Immature natural killer cell (primary cell): ENCODE measurements around the gene LRRC14B. TPM values are rescaled to one million over a fixed set of nuclear protein-coding genes. Genes with fewer than 3 reads are reported as not detected.

Source experiments
- DNase-seq, 3 donors: peaks; one replicate each; pipeline ENCODE4 v3.0.0; 2022; ENCODE audit warnings: mixed read lengths in 1 of 3
- H3K27ac Mint-ChIP-seq, 6 donors: one replicate each; pipeline ENCODE4 v1.8.0; 2020; ENCODE audit warnings: mixed read lengths in 6 of 6, mild to moderate bottlenecking in 5 of 6, inconsistent platforms in 4 of 6, moderate library complexity in 3 of 6
- H3K27me3 Mint-ChIP-seq, 3 donors: one replicate each; pipeline ENCODE4 v1.8.0; 2020 to 2021; ENCODE audit warnings: low read depth in 3 of 3, mild to moderate bottlenecking in 3 of 3, mixed read lengths in 3 of 3, moderate library complexity in 3 of 3, inconsistent platforms in 1 of 3
- H3K36me3 Mint-ChIP-seq, 3 donors: one replicate each; pipeline ENCODE4 v1.8.0; 2020; ENCODE audit warnings: mixed read lengths in 3 of 3, inconsistent platforms in 2 of 3, mild to moderate bottlenecking in 2 of 3
- H3K4me1 Mint-ChIP-seq, 2 donors: one replicate each; pipeline ENCODE4 v1.8.0; 2020; ENCODE audit warnings: inconsistent platforms in 2 of 2, mild to moderate bottlenecking in 2 of 2, mixed read lengths in 2 of 2, moderate library complexity in 1 of 2
- H3K4me3 Mint-ChIP-seq, 5 donors: one replicate each; pipeline ENCODE4 v1.8.0; 2020; ENCODE audit warnings: mild to moderate bottlenecking in 5 of 5, mixed read lengths in 5 of 5, inconsistent platforms in 3 of 5, moderate library complexity in 3 of 5
- H3K9me3 Mint-ChIP-seq, 6 donors: one replicate each; pipeline ENCODE4 v1.8.0; 2020; ENCODE audit warnings: mild to moderate bottlenecking in 6 of 6, mixed read lengths in 6 of 6, inconsistent platforms in 4 of 6, moderate library complexity in 3 of 6
- polyA plus RNA-seq, 3 donors: library from polyadenylated mRNA; unstranded; fragments of 300-500 nt; fragmentation: Illumina TruSeq; gene quantifications; one replicate each; pipeline ENCODE4 v1.2.3, GENCODE V29; 2021

The LRRC14B gene
- polyA plus RNA-seq, 3 donors from 2014 or later = not detected

GRCh38 chr5:187617-188451, 3.5 kb upstream of the LRRC14B start:
- H3K4me1 Mint-ChIP-seq = peaks cover 6 to 7% of the 10 kb centered on the region in 2 donors
- DNase-seq = no peak
- peaks cover 4 to 12% (median 7%) of the 10 kb centered on the region in 3 donors for H3K27me3 Mint-ChIP-seq
- no peaks in the 10 kb centered on the region for H3K36me3 Mint-ChIP-seq
- peak overlapping the region in 3 of 6 donors; percentile 34 to 82 (median 45) for H3K27ac Mint-ChIP-seq
- H3K9me3 Mint-ChIP-seq = no peaks in the 10 kb centered on the region
- peak overlapping the region in 3 of 5 donors; percentile 38 to 61 (median 59) for H3K4me3 Mint-ChIP-seq

- Mint-ChIP-seq H3K4me1 (peaks cover 6 to 7% of the 10 kb centered on the region in 2 donors), H3K9me3 (no peaks in the 10 kb centered on the region), H3K27ac (peak overlapping the region in 4 of 6 donors; percentile 34 to 82 (median 47)), H3K27me3 (peaks cover 4 to 12% (median 7%) of the 10 kb centered on the region in 3 donors), H3K4me3 (peak overlapping the region; percentile 24 to 61 (median 55)), H3K36me3 (no peaks in the 10 kb centered on the region)
- peak; percentile 80 to 83 (median 82) for DNase-seq
Measured at GRCh38 chr5:188488-189481, 2.5 kb upstream of the LRRC14B start.

- DNase-seq = no peak
- H3K4me1 Mint-ChIP-seq = peaks cover 6 to 7% of the 10 kb centered on the region in 2 donors
- H3K9me3 Mint-ChIP-seq = no peaks in the 10 kb centered on the region
Measured at GRCh38 chr5:189486-189885, 1.8 kb upstream of the LRRC14B start.

GRCh38 chr5:189976-190365, 1.3 kb upstream of the LRRC14B start:
- DNase-seq = no peak
- H3K9me3 Mint-ChIP-seq = no peaks in the 10 kb centered on the region
- no peaks in the 10 kb centered on the region for H3K36me3 Mint-ChIP-seq
- peaks cover 4 to 10% (median 7%) of the 10 kb centered on the region in 3 donors for H3K27me3 Mint-ChIP-seq
- peak overlapping the region in 1 of 6 donors; percentile 7 for H3K27ac Mint-ChIP-seq
- no peak overlapping the region for H3K4me3 Mint-ChIP-seq
- H3K4me1 Mint-ChIP-seq = peaks cover 6 to 7% of the 10 kb centered on the region in 2 donors

More at GRCh38 chr5:189486-189885, 1.8 kb upstream of the LRRC14B start:
- Mint-ChIP-seq H3K4me3 (no peak overlapping the region), H3K27me3 (peaks cover 4 to 12% (median 7%) of the 10 kb centered on the region in 3 donors), H3K36me3 (no peaks in the 10 kb centered on the region), H3K27ac (no peak overlapping the region)

- peak overlapping the region in 1 of 6 donors; percentile 7 for H3K27ac Mint-ChIP-seq
- peaks cover 6 to 7% of the 10 kb centered on the region in 2 donors for H3K4me1 Mint-ChIP-seq
- no peaks in the 10 kb centered on the region for H3K36me3 Mint-ChIP-seq
- DNase-seq = no peak
- H3K4me3 Mint-ChIP-seq = no peak overlapping the region
- peaks cover 3 to 11% (median 5%) of the 10 kb centered on the region in 3 donors for H3K27me3 Mint-ChIP-seq
- no peaks in the 10 kb centered on the region for H3K9me3 Mint-ChIP-seq
Measured at GRCh38 chr5:190366-191035, 794 bp upstream of the LRRC14B start.

GRCh38 chr5:191949-192690, 825 bp downstream of the LRRC14B start:
- Mint-ChIP-seq H3K36me3 (no peaks in the 10 kb centered on the region), H3K27me3 (peaks cover 3 to 11% (median 5%) of the 10 kb centered on the region in 3 donors), H3K4me1 (peaks cover 6 to 7% of the 10 kb centered on the region in 2 donors), H3K4me3 (no peak overlapping the region), H3K27ac (no peak overlapping the region), H3K9me3 (no peaks in the 10 kb centered on the region)
- no peak for DNase-seq

GRCh38 chr5:192691-192969, 1.3 kb downstream of the LRRC14B start:
- no peaks in the 10 kb centered on the region for H3K9me3 Mint-ChIP-seq
- H3K27me3 Mint-ChIP-seq = peaks cover 3 to 11% (median 5%) of the 10 kb centered on the region in 3 donors
- DNase-seq = no peak
- H3K36me3 Mint-ChIP-seq = no peaks in the 10 kb centered on the region
- peaks cover 6 to 7% of the 10 kb centered on the region in 2 donors for H3K4me1 Mint-ChIP-seq
- no peak overlapping the region for H3K27ac Mint-ChIP-seq
- H3K4me3 Mint-ChIP-seq = no peak overlapping the region

GRCh38 chr5:192970-193831, 1.9 kb downstream of the LRRC14B start:
- peaks cover 3 to 11% (median 5%) of the 10 kb centered on the region in 3 donors for H3K27me3 Mint-ChIP-seq
- H3K4me3 Mint-ChIP-seq = no peak overlapping the region
- H3K9me3 Mint-ChIP-seq = no peaks in the 10 kb centered on the region
- no peaks in the 10 kb centered on the region for H3K36me3 Mint-ChIP-seq
- peaks cover 6% of the 10 kb centered on the region in 2 donors for H3K4me1 Mint-ChIP-seq
- no peak for DNase-seq
- H3K27ac Mint-ChIP-seq = no peak overlapping the region

- Mint-ChIP-seq H3K4me1 (no peaks in the 10 kb centered on the region), H3K4me3 (no peak overlapping the region), H3K9me3 (no peaks in the 10 kb centered on the region), H3K36me3 (no peaks in the 10 kb centered on the region), H3K27me3 (peaks cover 2 to 5% (median 3%) of the 10 kb centered on the region in 3 donors), H3K27ac (no peak overlapping the region)
- no peak for DNase-seq
Measured at GRCh38 chr5:194102-194501, 2.8 kb downstream of the LRRC14B start.

- H3K9me3 Mint-ChIP-seq = no peaks in the 10 kb centered on the region
- no peaks in the 10 kb centered on the region for H3K36me3 Mint-ChIP-seq
- H3K4me1 Mint-ChIP-seq = no peaks in the 10 kb centered on the region
- H3K4me3 Mint-ChIP-seq = no peak overlapping the region
- H3K27ac Mint-ChIP-seq = no peak overlapping the region
- no peak for DNase-seq
- H3K27me3 Mint-ChIP-seq = peaks cover 2 to 5% (median 3%) of the 10 kb centered on the region in 3 donors
Measured at GRCh38 chr5:194603-195209, 3.4 kb downstream of the LRRC14B start.

GRCh38 chr5:195401-196160, 4.3 kb downstream of the LRRC14B start:
- DNase-seq = no peak
- Mint-ChIP-seq H3K4me1 (no peaks in the 10 kb centered on the region), H3K27ac (no peak overlapping the region), H3K36me3 (peaks cover 0 to 3% (median 0%) of the 10 kb centered on the region in 3 donors), H3K27me3 (peaks cover 2 to 3% (median 2%) of the 10 kb centered on the region in 3 donors), H3K4me3 (no peak overlapping the region), H3K9me3 (no peaks in the 10 kb centered on the region)
